AG04450 (cell line): ENCODE data around the gene LRMDA. TPM values are rescaled to one million over a fixed set of nuclear protein-coding genes. Genes with fewer than 3 reads are reported as not detected.

ENCODE experiments used
- CTCF ChIA-PET: fragments of 300-600, 350-600 bp; formaldehyde crosslinking; extraction: SDS; loops from one replicate; lab custom pipeline; 2022; ENCODE audit warnings: antibody characterized with exemption, inconsistent platforms; lab: Charles Lee
- POLR2A ChIA-PET: fragments of 350-600 bp; formaldehyde crosslinking; extraction: SDS; loops from one replicate; lab custom pipeline; 2021; ENCODE audit warnings: antibody characterized with exemption, inconsistent platforms; lab: Yijun Ruan, JAX
- DNase-seq: peaks from one replicate; pipeline ENCODE4 v3.0.0-alpha.2; 2011; ENCODE audit warnings: low read depth, low spot score
- H3K27ac ChIP-seq: one replicate; pipeline ENCODE4 v1.5.1; 2012; ENCODE audit warnings: low read depth, low read length, control low read depth
- H3K27me3 ChIP-seq: one replicate; pipeline ENCODE4 v1.6.0; 2012; ENCODE audit warnings: low read length; ENCODE audit not compliant: control insufficient read depth, insufficient read depth
- H3K4me3 ChIP-seq: 2 replicates; pipeline ENCODE4 v1.5.1; 2011; ENCODE audit warnings: mild to moderate bottlenecking, low read depth, low read length, control low read depth
- H3K9me3 ChIP-seq: 2 replicates; pipeline ENCODE4 v1.5.1; 2012; ENCODE audit warnings: low read length; ENCODE audit not compliant: control insufficient read depth, insufficient read depth
- polyA plus RNA-seq: library from polyadenylated mRNA; depleted of rRNA; stranded (reverse); fragments of >200 nt; gene quantifications from 2 replicates; pipeline ENCODE4 v1.2.3, GENCODE V29; 2011
- TF ChIP-seq, protein P1 (sequence below): IDR thresholded peaks from 2 replicates; pipeline ENCODE4 v1.5.1; 2011; ENCODE audit warnings: low read depth, low read length, control low read depth, inconsistent platforms

Gene LRMDA
- polyA plus RNA-seq, 1 experiment = 0.12 TPM

DNA sequence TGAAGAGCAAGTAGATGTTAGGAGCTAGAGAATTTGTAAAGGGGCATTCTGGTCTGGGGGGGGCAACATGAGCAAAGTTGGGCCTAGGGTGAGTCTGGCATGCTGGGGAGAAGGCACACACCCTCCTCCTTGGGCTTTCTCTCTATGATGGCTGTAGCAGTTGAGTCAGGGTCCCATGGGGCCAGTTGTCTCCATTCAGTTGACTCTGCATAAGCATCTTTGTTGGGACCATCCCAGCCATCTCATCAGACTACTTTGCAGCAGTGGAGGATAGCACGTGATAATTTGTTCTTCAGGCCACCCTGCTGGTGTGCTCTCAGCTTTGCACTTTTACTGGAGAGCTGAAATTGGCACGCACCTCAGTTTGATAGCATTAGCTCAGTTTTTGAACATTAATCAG, 55.2 kb downstream of the LRMDA start:
- Histone ChIP-seq H3K4me3 (no peak overlapping the region), H3K9me3 (no peaks in the 10 kb centered on the region), H3K27ac (no peak overlapping the region), H3K27me3 (peaks cover 4% of the 10 kb centered on the region)
- no peak for DNase-seq
- TF ChIP-seq, protein P1, sequence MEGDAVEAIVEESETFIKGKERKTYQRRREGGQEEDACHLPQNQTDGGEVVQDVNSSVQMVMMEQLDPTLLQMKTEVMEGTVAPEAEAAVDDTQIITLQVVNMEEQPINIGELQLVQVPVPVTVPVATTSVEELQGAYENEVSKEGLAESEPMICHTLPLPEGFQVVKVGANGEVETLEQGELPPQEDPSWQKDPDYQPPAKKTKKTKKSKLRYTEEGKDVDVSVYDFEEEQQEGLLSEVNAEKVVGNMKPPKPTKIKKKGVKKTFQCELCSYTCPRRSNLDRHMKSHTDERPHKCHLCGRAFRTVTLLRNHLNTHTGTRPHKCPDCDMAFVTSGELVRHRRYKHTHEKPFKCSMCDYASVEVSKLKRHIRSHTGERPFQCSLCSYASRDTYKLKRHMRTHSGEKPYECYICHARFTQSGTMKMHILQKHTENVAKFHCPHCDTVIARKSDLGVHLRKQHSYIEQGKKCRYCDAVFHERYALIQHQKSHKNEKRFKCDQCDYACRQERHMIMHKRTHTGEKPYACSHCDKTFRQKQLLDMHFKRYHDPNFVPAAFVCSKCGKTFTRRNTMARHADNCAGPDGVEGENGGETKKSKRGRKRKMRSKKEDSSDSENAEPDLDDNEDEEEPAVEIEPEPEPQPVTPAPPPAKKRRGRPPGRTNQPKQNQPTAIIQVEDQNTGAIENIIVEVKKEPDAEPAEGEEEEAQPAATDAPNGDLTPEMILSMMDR = no peak
- CTCF ChIA-PET = no interaction called here
- POLR2A ChIA-PET = no interaction called here

DNA sequence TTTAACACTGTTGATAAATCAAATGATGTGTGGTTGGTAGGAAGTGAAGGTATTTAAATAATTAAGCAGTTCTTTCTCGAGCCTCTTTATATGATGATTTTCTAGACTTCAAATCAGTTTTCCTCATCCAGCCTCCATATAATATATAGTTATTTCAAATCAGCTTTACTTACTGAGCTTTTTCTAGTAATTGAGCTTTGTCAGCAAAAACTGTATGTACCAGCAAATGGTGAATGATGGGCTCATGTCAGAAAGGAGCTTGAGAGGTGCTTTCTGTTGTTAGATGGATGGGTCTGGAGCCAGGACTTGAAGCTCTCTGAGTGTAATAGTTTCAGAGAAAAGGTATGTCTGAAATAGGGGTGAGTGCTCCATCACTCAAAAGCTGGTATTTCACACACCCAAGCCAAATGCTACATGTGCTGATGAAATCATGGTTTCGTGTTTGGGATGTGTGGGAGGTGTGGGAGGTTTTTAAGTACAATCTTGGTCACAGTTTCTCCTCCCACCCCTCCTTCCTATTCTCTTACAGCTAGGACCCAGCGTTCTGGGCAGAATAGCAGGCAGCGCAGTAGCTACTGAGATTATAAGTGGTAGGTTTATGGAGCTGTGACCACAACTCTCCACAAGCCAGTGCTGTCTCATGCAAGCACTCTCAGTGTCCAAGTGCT, 55.8 kb downstream of the LRMDA start:
- H3K27me3 ChIP-seq = peaks cover 4% of the 10 kb centered on the region
- H3K4me3 ChIP-seq = no peak overlapping the region
- no peak overlapping the region for H3K27ac ChIP-seq
- TF ChIP-seq, protein P1 = no peak
- ChIA-PET CTCF (no interaction called here), POLR2A (no interaction called here)
- no peak for DNase-seq
- H3K9me3 ChIP-seq = no peaks in the 10 kb centered on the region

DNA sequence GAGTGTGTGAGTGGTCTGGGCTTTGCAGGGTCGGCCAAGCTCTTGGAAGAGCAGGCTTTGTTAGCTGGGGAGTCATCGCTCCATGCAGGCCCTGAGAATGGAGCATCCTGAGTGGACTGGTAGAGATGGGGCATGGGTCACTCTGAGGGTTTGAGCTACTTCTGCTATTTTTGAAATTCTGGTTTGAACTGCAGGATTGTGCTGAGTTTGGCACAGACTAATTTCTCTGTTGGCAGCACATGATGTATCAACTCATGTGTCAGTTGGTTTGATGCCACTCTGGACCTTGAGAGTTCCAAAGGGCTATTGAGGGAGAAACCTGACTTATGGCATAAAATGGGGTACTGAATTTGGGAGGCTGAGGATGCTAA, 56.3 kb downstream of the LRMDA start:
- TF ChIP-seq, protein P1 = no peak
- no peak overlapping the region for H3K4me3 ChIP-seq
- ChIA-PET CTCF (no interaction called here), POLR2A (no interaction called here)
- no peaks in the 10 kb centered on the region for H3K9me3 ChIP-seq
- no peak for DNase-seq
- H3K27me3 ChIP-seq = peaks cover 4% of the 10 kb centered on the region
- H3K27ac ChIP-seq = no peak overlapping the region

DNA sequence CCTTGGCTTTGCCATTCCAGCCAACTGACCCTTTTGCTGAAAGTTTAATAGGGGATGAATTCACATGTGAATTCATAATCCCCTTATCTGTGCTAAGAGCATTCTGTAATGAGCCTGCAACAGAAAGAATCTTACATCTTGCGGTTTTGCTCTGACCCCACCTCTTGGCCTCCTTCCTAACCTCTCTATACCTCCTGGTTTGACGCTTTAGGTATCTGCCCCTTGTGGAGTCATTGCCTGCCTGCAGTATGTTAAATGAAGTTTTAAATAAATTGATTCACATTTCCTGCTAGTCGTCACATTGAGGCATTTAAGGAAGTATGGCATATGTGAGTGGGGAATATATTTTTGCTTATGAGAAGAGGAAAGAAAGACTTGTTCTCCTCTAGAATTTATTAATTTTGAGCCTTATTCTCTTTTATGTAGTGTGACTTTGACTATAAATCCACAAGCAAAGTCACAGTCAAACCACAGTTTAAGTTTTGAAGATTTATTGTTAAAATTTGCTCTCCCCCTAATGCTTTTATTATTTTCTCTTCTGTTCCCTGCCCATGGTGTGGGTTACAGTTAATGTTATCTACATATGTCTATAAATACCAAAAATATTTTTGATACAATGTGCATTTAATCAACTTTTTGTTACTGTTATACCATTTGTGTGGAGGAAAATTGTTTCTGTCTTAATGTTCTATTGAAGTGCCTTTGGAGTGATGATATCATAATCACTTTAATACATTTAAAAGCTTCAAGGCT, 60.9 kb downstream of the LRMDA start:
- ChIA-PET CTCF (no interaction called here), POLR2A (no interaction called here)
- Histone ChIP-seq H3K27me3 (peaks cover 4% of the 10 kb centered on the region), H3K27ac (no peak overlapping the region), H3K4me3 (no peak overlapping the region), H3K9me3 (no peaks in the 10 kb centered on the region)
- TF ChIP-seq, protein P1 = no peak
- DNase-seq = no peak

DNA sequence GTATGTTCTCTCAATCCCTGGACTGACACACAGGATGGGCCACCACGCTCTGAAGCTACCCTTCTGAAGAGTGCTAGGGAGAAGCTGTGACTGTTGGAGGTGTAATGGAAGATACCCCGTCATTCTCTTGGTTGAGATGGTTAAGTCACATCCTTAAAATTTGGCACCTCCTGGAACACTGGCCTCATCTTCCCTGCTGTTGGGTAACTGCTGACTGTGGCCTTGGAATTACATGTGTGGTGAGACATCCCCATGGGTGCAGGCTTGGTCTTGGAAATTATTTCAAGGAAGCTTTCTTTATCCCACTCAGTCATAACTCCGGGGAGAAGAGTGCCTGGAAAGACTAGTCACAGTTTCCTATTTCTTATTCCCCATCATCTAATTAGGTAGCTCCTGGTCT, 62.0 kb downstream of the LRMDA start:
- Histone ChIP-seq H3K27ac (no peak overlapping the region), H3K4me3 (no peak overlapping the region), H3K27me3 (peaks cover 4% of the 10 kb centered on the region), H3K9me3 (no peaks in the 10 kb centered on the region)
- ChIA-PET POLR2A (no interaction called here), CTCF (no interaction called here)
- TF ChIP-seq, protein P1 = no peak
- no peak for DNase-seq
